Esophagus squamous epithelium (tissue), 5 donors: ENCODE measurements around the gene EDC3. TPM values are rescaled to one million over a fixed set of nuclear protein-coding genes. Genes with fewer than 3 reads are reported as not detected.

ENCODE experiments used
- DNase-seq: peaks from one replicate; lab custom pipeline; 2025; lab: John Stamatoyannopoulos, UW
- H3K27ac ChIP-seq, 4 donors: fragments of 200-600 bp; sonication (generic); one replicate each; pipeline ENCODE4 v1.5.1; 2016 to 2019; ENCODE audit warnings: mild to moderate bottlenecking in 1 of 4
- H3K27me3 ChIP-seq, 4 donors: fragments of 200-600 bp; sonication (generic); 1 replicate in 3 of 4; 2 replicates in 1 of 4; pipeline versions ENCODE4 v1.5.1 to v1.6.0; 2017 to 2021; ENCODE audit warnings: antibody characterized with exemption in 1 of 4
- H3K36me3 ChIP-seq, 3 donors: fragments of 200-600 bp; sonication (generic); one replicate each; pipeline ENCODE4 v1.5.1; 2016 to 2019
- H3K4me1 ChIP-seq, 3 donors: fragments of 200-600 bp; sonication (generic); one replicate each; pipeline ENCODE4 v1.5.1; 2017 to 2019
- H3K4me3 ChIP-seq, 4 donors: fragments of 200-600 bp; sonication (generic); 1 replicate in 3 of 4; 2 replicates in 1 of 4; pipeline ENCODE4 v1.5.1; 2016 to 2019; ENCODE audit warnings: mild to moderate bottlenecking in 2 of 4, moderate library complexity in 1 of 4
- H3K9me3 ChIP-seq, 3 donors: fragments of 200-600 bp; sonication (generic); one replicate each; pipeline ENCODE4 v1.5.1; 2016 to 2019
- CTCF ChIP-seq, 6 experiments: fragments of 450-650 bp in 4 of 6; fragments of 200-600 bp in 2 of 6; sonication (generic) in 2 of 6; IDR thresholded peaks; one replicate each; pipeline ENCODE4 v1.5.1; 2016 to 2019; ENCODE audit warnings: antibody characterized with exemption in 6 of 6, mild to moderate bottlenecking in 4 of 6, moderate library complexity in 4 of 6
- POLR2A ChIP-seq, 4 donors: fragments of 450-650 bp; IDR thresholded peaks; one replicate each; pipeline ENCODE4 v1.6.1; 2017; ENCODE audit warnings: antibody characterized with exemption in 4 of 4, mild to moderate bottlenecking in 4 of 4, moderate library complexity in 3 of 4
- WGBS, 2 donors: methylation state at CpG; one replicate each; pipeline ENCODE4 v1.1.5; 2018; 5-methylcytosine and 5-hydroxymethylcytosine counted together
- intact Hi-C: fragments of 100-400 bp; cut with DNase I; formaldehyde crosslinking; loops from one replicate; pipeline ENCODE4 v1.15.0; 2022
- total RNA-seq, 4 donors: library from RNA; depleted of rRNA; stranded (reverse); fragments of >200 nt; gene quantifications; one replicate each; pipeline ENCODE4 v1.1.0, GENCODE V29; 2016
- donor health status: DM: yes; HTN: yes; CAD: no.

The EDC3 gene
- total RNA-seq, 4 donors from 2014 or later: 10.0 to 17.4 (median 13.2) TPM

- peaks cover 0 to 35% (median 0%) of the 10 kb centered on the region in 4 donors for H3K27me3 ChIP-seq
- no peaks in the 10 kb centered on the region for H3K9me3 ChIP-seq
- intact Hi-C loops: no loop called here
- 60 to 78% methylated on average over 1 of the region's 1 CpG for WGBS, 2 donors
- H3K4me3 ChIP-seq: no peak overlapping the region
- no peak overlapping the region for H3K27ac ChIP-seq
- DNase-seq: no peak
- no peak for TF ChIP-seq CTCF (IDR thresholded peaks at IDR 0.05)
- no peak for TF ChIP-seq POLR2A (IDR thresholded peaks at IDR 0.05)
- peaks cover 8 to 26% (median 9%) of the 10 kb centered on the region in 3 donors for H3K4me1 ChIP-seq
- H3K36me3 ChIP-seq: no peaks in the 10 kb centered on the region
Observed at GRCh38 chr15:74723187-74723586, 27.4 kb upstream of the EDC3 start.

- 75 to 86% methylated on average over 6 to 13 of the region's 13 CpGs for WGBS, 2 donors
- peaks cover 8 to 22% (median 9%) of the 10 kb centered on the region in 3 donors for H3K4me1 ChIP-seq
- DNase-seq: no peak
- intact Hi-C loops: no loop called here
- TF ChIP-seq POLR2A (IDR thresholded peaks at IDR 0.05) (no peak), CTCF (IDR thresholded peaks at IDR 0.05) (no peak)
- H3K9me3 ChIP-seq: no peaks in the 10 kb centered on the region
- no peak overlapping the region for H3K4me3 ChIP-seq
- H3K36me3 ChIP-seq: no peaks in the 10 kb centered on the region
- H3K27ac ChIP-seq: no peak overlapping the region
- H3K27me3 ChIP-seq: peaks cover 0 to 30% (median 0%) of the 10 kb centered on the region in 4 donors
Observed at GRCh38 chr15:74722591-74722990, 26.8 kb upstream of the EDC3 start.

DNA sequence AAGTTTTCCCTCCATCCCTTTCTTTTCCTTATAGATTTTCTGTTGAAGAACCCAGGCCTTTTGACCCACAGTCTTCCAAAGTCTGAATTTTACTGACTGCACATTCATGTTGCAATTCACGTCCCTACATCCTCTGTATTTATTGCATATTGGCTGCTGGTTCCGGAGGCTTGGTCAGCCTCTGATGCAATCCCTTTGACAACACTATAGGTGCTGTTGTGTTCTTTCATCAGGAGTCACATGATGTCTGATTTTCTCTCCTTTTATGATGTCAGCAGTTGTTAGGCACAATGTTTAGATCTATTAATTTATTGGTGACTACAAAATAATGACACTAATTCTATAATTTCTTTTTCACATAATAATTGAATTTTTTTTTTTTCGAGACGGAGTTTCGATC lies 20.8 kb upstream of the EDC3 start:
- 72 to 81% methylated on average over 5 of the region's 5 CpGs for WGBS, 2 donors
- Histone ChIP-seq H3K9me3 (no peaks in the 10 kb centered on the region), H3K36me3 (no peaks in the 10 kb centered on the region), H3K4me1 (no peaks in the 10 kb centered on the region), H3K27ac (no peak overlapping the region), H3K4me3 (no peak overlapping the region), H3K27me3 (no peaks in the 10 kb centered on the region)
- DNase-seq: no peak
- intact Hi-C loops: no loop called here
- TF ChIP-seq CTCF (IDR thresholded peaks at IDR 0.05): no peak
- no peak for TF ChIP-seq POLR2A (IDR thresholded peaks at IDR 0.05)

GRCh38 chr15:74712311-74712710 lies 16.5 kb upstream of the EDC3 start:
- no peaks in the 10 kb centered on the region for H3K36me3 ChIP-seq
- H3K9me3 ChIP-seq: no peaks in the 10 kb centered on the region
- H3K4me3 ChIP-seq: no peak overlapping the region
- no peak for DNase-seq
- H3K27ac ChIP-seq: no peak overlapping the region
- intact Hi-C loops: no loop called here
- H3K27me3 ChIP-seq: peaks cover 0 to 18% (median 0%) of the 10 kb centered on the region in 4 donors
- 65 to 72% methylated on average over 3 of the region's 3 CpGs for WGBS, 2 donors
- no peak for TF ChIP-seq CTCF (IDR thresholded peaks at IDR 0.05)
- no peaks in the 10 kb centered on the region for H3K4me1 ChIP-seq

- DNase-seq: no peak
- intact Hi-C loops: no loop called here
- H3K27ac ChIP-seq: no peak overlapping the region
Observed at GRCh38 chr15:74710319-74711094, 14.7 kb upstream of the EDC3 start.

More at GRCh38 chr15:74710319-74711094, 14.7 kb upstream of the EDC3 start:
- WGBS, 2 donors: 41 to 56% methylated on average over 3 of the region's 3 CpGs
- Histone ChIP-seq H3K9me3 (no peaks in the 10 kb centered on the region), H3K36me3 (no peaks in the 10 kb centered on the region), H3K27me3 (peaks cover 0 to 25% (median 0%) of the 10 kb centered on the region in 4 donors), H3K4me3 (no peak overlapping the region), H3K4me1 (no peaks in the 10 kb centered on the region)
- no peak for TF ChIP-seq POLR2A (IDR thresholded peaks at IDR 0.05)
- no peak for TF ChIP-seq CTCF (IDR thresholded peaks at IDR 0.05)
